ENCODE data around the gene ADAMTSL3. TPM values are rescaled to one million over a fixed set of nuclear protein-coding genes. Genes with fewer than 3 reads are reported as not detected.

The ADAMTSL3 gene
- total RNA-seq (not detected), polyA plus RNA-seq (not detected), total RNA-seq (not detected)

- ChIA-PET CTCF (no interaction called here), POLR2A (no interaction called here)
- Histone ChIP-seq H3K36me3 (ENCODE audit: control insufficient read depth in 2 of 3, insufficient read depth in 3 of 3, low read length in 3 of 3) (no peaks in the 10 kb centered on the region), H3K27me3 (ENCODE audit: control insufficient read depth in 2 of 2, insufficient read depth in 2 of 2, low read length in 2 of 2) (no peaks in the 10 kb centered on the region), H3K9me3 (ENCODE audit: control insufficient read depth in 2 of 3, low read length in 3 of 3) (no peaks in the 10 kb centered on the region), H3K27ac (ENCODE audit: low read depth, low read length) (no peak within 1 kb of the TSS), H3K4me3 (ENCODE audit: low read length) (no peak within 1 kb of the TSS), H3K4me1 (ENCODE audit: control insufficient read depth in 2 of 2, insufficient read depth in 2 of 2, low read length in 2 of 2) (no peaks in the 10 kb centered on the region)
- ATAC-seq (no peak), DNase-seq (no peak)
- H3K36me3 Mint-ChIP-seq, result peaks cover 0 to 4% (median 0%) of the 10 kb centered on the region in 5 donors
- H3K27me3 Mint-ChIP-seq, result peaks cover 19 to 63% (median 35%) of the 10 kb centered on the region in 5 donors
- H3K4me1 Mint-ChIP-seq, result no peaks in the 10 kb centered on the region
- peaks cover 0 to 9% (median 0%) of the 10 kb centered on the region in 11 donors for H3K9me3 Mint-ChIP-seq
- intact Hi-C loops (cut with micrococcal nuclease), result no loop called here
- H3K4me3 Mint-ChIP-seq, result no peak within 1 kb of the TSS
- no peak within 1 kb of the TSS for H3K27ac Mint-ChIP-seq
Measured at GRCh38 chr15:83653639-83654378, at the start of gene ADAMTSL3. TSS of gene ADAMTSL3 (plus strand) at chr15:83654123. CDS start at chr15:83655762, 1,639 bp downstream.

- ATAC-seq (no peak), DNase-seq (no peak)
- Histone ChIP-seq H3K4me3 (ENCODE audit: low read length) (no peak overlapping the region), H3K36me3 (ENCODE audit: control insufficient read depth in 2 of 3, insufficient read depth in 3 of 3, low read length in 3 of 3) (no peaks in the 10 kb centered on the region), H3K9me3 (ENCODE audit: control insufficient read depth in 2 of 3, low read length in 3 of 3) (no peaks in the 10 kb centered on the region), H3K27me3 (ENCODE audit: control insufficient read depth in 2 of 2, insufficient read depth in 2 of 2, low read length in 2 of 2) (no peaks in the 10 kb centered on the region), H3K4me1 (ENCODE audit: control insufficient read depth in 2 of 2, insufficient read depth in 2 of 2, low read length in 2 of 2) (no peaks in the 10 kb centered on the region), H3K27ac (ENCODE audit: low read depth, low read length) (no peak overlapping the region)
- Mint-ChIP-seq H3K4me1 (no peaks in the 10 kb centered on the region), H3K27me3 (peaks cover 2 to 50% (median 15%) of the 10 kb centered on the region in 5 donors), H3K4me3 (no peak overlapping the region), H3K27ac (no peak overlapping the region), H3K36me3 (peaks cover 0 to 13% (median 0%) of the 10 kb centered on the region in 5 donors), H3K9me3 (peaks cover 4 to 22% (median 9%) of the 10 kb centered on the region in 11 donors)
- intact Hi-C loops (cut with micrococcal nuclease), result no loop called here
- ChIA-PET POLR2A (no interaction called here), CTCF (interaction anchor here (0.6 kb wide), 2 partner anchors 76 to 164 kb away, joined by 4 to 6 read pairs; no protein-coding TSS in a partner anchor)
Measured at GRCh38 chr15:83604549-83604948, 49.4 kb upstream of the ADAMTSL3 start.

GRCh38 chr15:83605111-83605945 is 48.6 kb upstream of the ADAMTSL3 start:
- intact Hi-C loops (cut with micrococcal nuclease), result no loop called here
- H3K4me1 ChIP-seq (ENCODE audit: control insufficient read depth in 2 of 2, insufficient read depth in 2 of 2, low read length in 2 of 2), result no peaks in the 10 kb centered on the region
- no peak overlapping the region for H3K4me3 ChIP-seq (ENCODE audit: low read length)
- ATAC-seq (no peak), DNase-seq (no peak)
- Mint-ChIP-seq H3K27ac (no peak overlapping the region), H3K36me3 (peaks cover 0 to 7% (median 0%) of the 10 kb centered on the region in 5 donors), H3K4me1 (no peaks in the 10 kb centered on the region), H3K9me3 (peaks cover 2 to 14% (median 6%) of the 10 kb centered on the region in 11 donors), H3K4me3 (no peak overlapping the region), H3K27me3 (peaks cover 2 to 48% (median 11%) of the 10 kb centered on the region in 5 donors)
- no peaks in the 10 kb centered on the region for H3K36me3 ChIP-seq (ENCODE audit: control insufficient read depth in 2 of 3, insufficient read depth in 3 of 3, low read length in 3 of 3)
- CTCF ChIA-PET, result no interaction called here
- H3K9me3 ChIP-seq (ENCODE audit: control insufficient read depth in 2 of 3, low read length in 3 of 3), result no peaks in the 10 kb centered on the region
- no peaks in the 10 kb centered on the region for H3K27me3 ChIP-seq (ENCODE audit: control insufficient read depth in 2 of 2, insufficient read depth in 2 of 2, low read length in 2 of 2)
- H3K27ac ChIP-seq (ENCODE audit: low read depth, low read length), result no peak overlapping the region
- POLR2A ChIA-PET, result no interaction called here

- ChIA-PET POLR2A (no interaction called here), CTCF (no interaction called here)
- no peaks in the 10 kb centered on the region for H3K36me3 Mint-ChIP-seq
- H3K9me3 Mint-ChIP-seq, result peaks cover 0 to 4% (median 0%) of the 10 kb centered on the region in 11 donors
- DNase-seq (no peak), ATAC-seq (no peak)
- H3K27me3 Mint-ChIP-seq, result peaks cover 2 to 56% (median 12%) of the 10 kb centered on the region in 5 donors
- intact Hi-C loops (cut with micrococcal nuclease), result no loop called here
- no peaks in the 10 kb centered on the region for H3K9me3 ChIP-seq (ENCODE audit: control insufficient read depth in 2 of 3, low read length in 3 of 3)
- H3K36me3 ChIP-seq (ENCODE audit: control insufficient read depth in 2 of 3, insufficient read depth in 3 of 3, low read length in 3 of 3), result no peaks in the 10 kb centered on the region
- no peak overlapping the region for H3K27ac Mint-ChIP-seq
- no peaks in the 10 kb centered on the region for H3K27me3 ChIP-seq (ENCODE audit: control insufficient read depth in 2 of 2, insufficient read depth in 2 of 2, low read length in 2 of 2)
- H3K4me1 Mint-ChIP-seq, result no peaks in the 10 kb centered on the region
- no peak overlapping the region for H3K4me3 Mint-ChIP-seq
- H3K4me3 ChIP-seq (ENCODE audit: low read length), result no peak overlapping the region
- H3K27ac ChIP-seq (ENCODE audit: low read depth, low read length), result no peak overlapping the region
- H3K4me1 ChIP-seq (ENCODE audit: control insufficient read depth in 2 of 2, insufficient read depth in 2 of 2, low read length in 2 of 2), result no peaks in the 10 kb centered on the region
Measured at GRCh38 chr15:83610132-83610531, 43.8 kb upstream of the ADAMTSL3 start.

GRCh38 chr15:83610901-83611685 is 42.8 kb upstream of the ADAMTSL3 start:
- peaks cover 2 to 49% (median 12%) of the 10 kb centered on the region in 5 donors for H3K27me3 Mint-ChIP-seq
- no peak for DNase-seq
- intact Hi-C loops (cut with micrococcal nuclease), result no loop called here
- ATAC-seq, result no peak
- no peak overlapping the region for H3K4me3 ChIP-seq (ENCODE audit: low read length)
- no peaks in the 10 kb centered on the region for H3K9me3 ChIP-seq (ENCODE audit: control insufficient read depth in 2 of 3, low read length in 3 of 3)
- POLR2A ChIA-PET, result no interaction called here
- no peak overlapping the region for H3K4me3 Mint-ChIP-seq
- no peaks in the 10 kb centered on the region for H3K27me3 ChIP-seq (ENCODE audit: control insufficient read depth in 2 of 2, insufficient read depth in 2 of 2, low read length in 2 of 2)
- no peaks in the 10 kb centered on the region for H3K4me1 ChIP-seq (ENCODE audit: control insufficient read depth in 2 of 2, insufficient read depth in 2 of 2, low read length in 2 of 2)
- no peaks in the 10 kb centered on the region for H3K36me3 ChIP-seq (ENCODE audit: control insufficient read depth in 2 of 3, insufficient read depth in 3 of 3, low read length in 3 of 3)
- no peak overlapping the region for H3K27ac Mint-ChIP-seq
- H3K27ac ChIP-seq (ENCODE audit: low read depth, low read length), result no peak overlapping the region
- CTCF ChIA-PET, result no interaction called here
- no peaks in the 10 kb centered on the region for H3K4me1 Mint-ChIP-seq
- no peaks in the 10 kb centered on the region for H3K36me3 Mint-ChIP-seq
- peaks cover 0 to 4% (median 0%) of the 10 kb centered on the region in 11 donors for H3K9me3 Mint-ChIP-seq

- H3K9me3 ChIP-seq (ENCODE audit: control insufficient read depth in 2 of 3, low read length in 3 of 3), result no peaks in the 10 kb centered on the region
- POLR2A ChIA-PET, result no interaction called here
- H3K4me1 Mint-ChIP-seq, result no peaks in the 10 kb centered on the region
- DNase-seq, result no peak
- H3K27me3 Mint-ChIP-seq, result peaks cover 0 to 43% (median 12%) of the 10 kb centered on the region in 5 donors
- H3K4me3 Mint-ChIP-seq, result no peak overlapping the region
- no peaks in the 10 kb centered on the region for H3K4me1 ChIP-seq (ENCODE audit: control insufficient read depth in 2 of 2, insufficient read depth in 2 of 2, low read length in 2 of 2)
- H3K4me3 ChIP-seq (ENCODE audit: low read length), result no peak overlapping the region
- H3K27me3 ChIP-seq (ENCODE audit: control insufficient read depth in 2 of 2, insufficient read depth in 2 of 2, low read length in 2 of 2), result no peaks in the 10 kb centered on the region
- intact Hi-C loops (cut with micrococcal nuclease), result no loop called here
- CTCF ChIA-PET, result no interaction called here
- no peak overlapping the region for H3K27ac Mint-ChIP-seq
- no peaks in the 10 kb centered on the region for H3K36me3 Mint-ChIP-seq
- peaks cover 0 to 4% (median 0%) of the 10 kb centered on the region in 11 donors for H3K9me3 Mint-ChIP-seq
- no peaks in the 10 kb centered on the region for H3K36me3 ChIP-seq (ENCODE audit: control insufficient read depth in 2 of 3, insufficient read depth in 3 of 3, low read length in 3 of 3)
- H3K27ac ChIP-seq (ENCODE audit: low read depth, low read length), result no peak overlapping the region
- no peak for ATAC-seq
Measured at GRCh38 chr15:83612226-83612625, 41.7 kb upstream of the ADAMTSL3 start.
